ENCODE results near the gene ARHGAP21. TPM values are rescaled to one million over a fixed set of nuclear protein-coding genes. Genes with fewer than 3 reads are reported as not detected.

ARHGAP21 gene
- total RNA-seq, 2 donors from 2014 or later = 95.6 to 101 TPM

DNA sequence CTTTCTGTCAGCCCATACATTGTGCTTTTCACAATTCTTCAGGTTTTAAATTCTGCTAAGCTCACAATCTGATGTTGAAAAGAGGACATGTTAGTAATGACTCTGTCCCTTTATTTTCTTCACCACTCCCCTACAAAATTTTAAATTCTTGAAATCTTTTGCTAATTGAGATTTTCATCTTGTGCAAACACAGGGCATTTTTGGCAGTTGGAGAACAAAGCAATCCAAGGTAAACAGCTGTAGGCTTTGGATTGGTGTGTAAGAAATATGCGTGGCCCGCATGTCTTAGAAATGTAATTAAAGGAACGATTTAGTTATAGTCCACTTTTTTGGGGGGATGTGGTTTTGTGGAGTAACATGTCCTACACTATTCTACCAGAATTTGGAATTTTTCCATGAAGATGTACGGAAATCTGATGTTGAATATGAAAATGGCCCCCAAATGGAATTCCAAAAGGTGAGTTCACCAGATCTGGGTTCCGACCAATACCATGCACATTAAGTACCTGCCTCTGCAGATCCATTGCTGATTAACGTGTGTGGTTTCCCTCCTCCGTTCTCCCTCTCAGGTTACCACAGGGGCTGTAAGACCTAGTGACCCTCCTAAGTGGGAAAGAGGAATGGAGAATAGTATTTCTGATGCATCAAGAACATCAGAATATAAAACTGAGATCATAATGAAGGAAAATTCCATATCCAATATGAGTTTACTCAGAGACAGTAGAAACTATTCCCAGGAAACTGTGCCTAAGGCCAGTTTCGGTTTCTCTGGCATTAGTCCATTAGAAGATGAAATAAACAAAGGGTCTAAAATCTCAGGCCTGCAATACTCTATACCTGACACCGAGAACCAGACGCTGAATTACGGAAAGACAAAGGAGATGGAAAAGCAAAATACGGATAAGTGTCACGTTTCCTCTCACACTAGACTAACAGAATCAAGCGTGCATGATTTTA is 181.1 kb downstream of the ARHGAP21 start:
- DNase-seq (ENCODE audit: low spot score) = no peak
- Histone ChIP-seq H3K9me3 (no peaks in the 10 kb centered on the region), H3K27ac (no peak overlapping the region), H3K4me1 (ENCODE audit: control insufficient read depth in 1 of 2, low read depth in 2 of 2) (no peaks in the 10 kb centered on the region), H3K4me3 (no peak overlapping the region), H3K36me3 (no peaks in the 10 kb centered on the region), H3K27me3 (replicated peaks; ENCODE audit: insufficient read depth) (no peaks in the 10 kb centered on the region)
- ATAC-seq (ENCODE audit: insufficient number of reproducible peaks, low FRiP score, low read depth) = no peak
- TF ChIP-seq, protein P1, sequence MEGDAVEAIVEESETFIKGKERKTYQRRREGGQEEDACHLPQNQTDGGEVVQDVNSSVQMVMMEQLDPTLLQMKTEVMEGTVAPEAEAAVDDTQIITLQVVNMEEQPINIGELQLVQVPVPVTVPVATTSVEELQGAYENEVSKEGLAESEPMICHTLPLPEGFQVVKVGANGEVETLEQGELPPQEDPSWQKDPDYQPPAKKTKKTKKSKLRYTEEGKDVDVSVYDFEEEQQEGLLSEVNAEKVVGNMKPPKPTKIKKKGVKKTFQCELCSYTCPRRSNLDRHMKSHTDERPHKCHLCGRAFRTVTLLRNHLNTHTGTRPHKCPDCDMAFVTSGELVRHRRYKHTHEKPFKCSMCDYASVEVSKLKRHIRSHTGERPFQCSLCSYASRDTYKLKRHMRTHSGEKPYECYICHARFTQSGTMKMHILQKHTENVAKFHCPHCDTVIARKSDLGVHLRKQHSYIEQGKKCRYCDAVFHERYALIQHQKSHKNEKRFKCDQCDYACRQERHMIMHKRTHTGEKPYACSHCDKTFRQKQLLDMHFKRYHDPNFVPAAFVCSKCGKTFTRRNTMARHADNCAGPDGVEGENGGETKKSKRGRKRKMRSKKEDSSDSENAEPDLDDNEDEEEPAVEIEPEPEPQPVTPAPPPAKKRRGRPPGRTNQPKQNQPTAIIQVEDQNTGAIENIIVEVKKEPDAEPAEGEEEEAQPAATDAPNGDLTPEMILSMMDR (IDR thresholded peaks at IDR 0.05) = no peak

DNA sequence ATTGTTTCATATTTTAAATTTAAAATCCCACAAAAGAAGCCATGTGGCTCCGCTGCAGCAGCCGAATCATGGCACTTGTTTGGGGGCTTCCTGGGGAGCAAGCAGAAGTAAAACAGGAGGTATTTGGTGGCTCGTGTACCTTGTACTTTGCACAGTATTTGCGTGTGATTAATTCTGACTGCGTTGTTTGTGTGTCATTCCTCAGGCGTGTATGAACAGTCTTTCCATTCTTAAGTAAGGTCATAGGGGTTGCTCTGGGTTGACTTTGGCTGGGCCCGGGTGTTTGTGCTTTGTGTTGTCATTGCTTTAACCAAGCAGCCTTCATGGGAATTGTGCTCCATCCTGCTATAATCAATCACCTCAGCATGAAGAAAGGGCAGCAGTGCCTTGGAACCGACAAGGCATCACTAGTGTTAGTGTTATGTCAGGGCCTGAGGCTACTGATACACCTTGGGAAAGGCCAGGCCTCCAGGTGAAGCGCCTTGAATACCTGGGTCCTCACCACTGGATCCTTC is 182.4 kb downstream of the ARHGAP21 start:
- Histone ChIP-seq H3K9me3 (no peaks in the 10 kb centered on the region), H3K36me3 (no peaks in the 10 kb centered on the region), H3K27me3 (replicated peaks; ENCODE audit: insufficient read depth) (no peaks in the 10 kb centered on the region), H3K4me1 (ENCODE audit: control insufficient read depth in 1 of 2, low read depth in 2 of 2) (no peaks in the 10 kb centered on the region), H3K27ac (no peak overlapping the region), H3K4me3 (no peak overlapping the region)
- TF ChIP-seq, protein P1 (IDR thresholded peaks at IDR 0.05) = no peak
- ATAC-seq (ENCODE audit: insufficient number of reproducible peaks, low FRiP score, low read depth) (no peak), DNase-seq (ENCODE audit: low spot score) (no peak)

DNA sequence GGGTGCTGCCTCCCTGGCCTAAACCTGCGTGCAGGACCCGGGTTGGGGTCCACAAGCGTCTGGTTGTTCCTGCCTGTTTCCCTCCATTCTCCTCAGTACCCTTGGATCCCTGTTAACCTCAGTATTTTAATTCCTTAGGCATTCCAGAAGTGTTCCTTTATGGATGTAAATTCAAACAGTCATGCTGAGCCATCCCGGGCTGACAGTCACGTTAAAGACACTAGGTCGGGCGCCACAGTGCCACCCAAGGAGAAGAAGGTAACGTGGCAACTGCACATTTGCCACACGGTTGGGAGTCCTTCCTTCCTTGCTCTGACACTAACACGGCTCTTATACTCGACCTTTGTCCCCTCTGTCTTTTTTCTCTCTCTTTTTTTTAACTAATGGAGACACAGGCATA is 187.1 kb downstream of the ARHGAP21 start:
- no peaks in the 10 kb centered on the region for H3K27me3 ChIP-seq (replicated peaks; ENCODE audit: insufficient read depth)
- no peaks in the 10 kb centered on the region for H3K4me1 ChIP-seq (ENCODE audit: control insufficient read depth in 1 of 2, low read depth in 2 of 2)
- TF ChIP-seq, protein P1 (IDR thresholded peaks at IDR 0.05) = no peak
- peaks cover 12% of the 10 kb centered on the region for H3K36me3 ChIP-seq
- ATAC-seq (ENCODE audit: insufficient number of reproducible peaks, low FRiP score, low read depth) (no peak), DNase-seq (ENCODE audit: low spot score) (no peak)
- no peak overlapping the region for H3K4me3 ChIP-seq
- H3K9me3 ChIP-seq = no peaks in the 10 kb centered on the region
- H3K27ac ChIP-seq = no peak overlapping the region

DNA sequence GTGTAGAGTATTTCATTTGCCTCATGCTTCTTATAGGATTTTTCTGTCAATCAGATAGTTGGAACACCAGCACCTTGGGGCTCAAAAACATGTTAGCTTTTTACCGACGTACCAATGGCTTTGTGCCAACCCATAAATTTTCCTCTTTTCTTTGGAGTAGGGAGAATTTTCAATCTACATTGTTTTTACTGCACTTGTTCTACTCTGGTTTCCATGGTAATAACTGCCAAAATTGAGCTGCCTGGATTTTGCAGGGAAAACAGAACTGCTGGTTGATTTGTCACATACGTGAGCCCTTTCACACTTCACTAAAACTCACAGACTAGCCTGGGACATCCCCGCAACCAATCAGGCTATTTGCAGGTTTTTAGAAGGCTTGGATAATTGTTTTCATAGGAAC is 189.7 kb downstream of the ARHGAP21 start:
- no peaks in the 10 kb centered on the region for H3K9me3 ChIP-seq
- TF ChIP-seq, protein P1 (IDR thresholded peaks at IDR 0.05) = no peak
- H3K27me3 ChIP-seq (replicated peaks; ENCODE audit: insufficient read depth) = no peaks in the 10 kb centered on the region
- ATAC-seq (ENCODE audit: insufficient number of reproducible peaks, low FRiP score, low read depth) = no peak
- no peak overlapping the region for H3K4me3 ChIP-seq
- H3K4me1 ChIP-seq (ENCODE audit: control insufficient read depth in 1 of 2, low read depth in 2 of 2) = no peaks in the 10 kb centered on the region
- no peak for DNase-seq (ENCODE audit: low spot score)
- H3K27ac ChIP-seq = no peak overlapping the region
- H3K36me3 ChIP-seq = peaks cover 12% of the 10 kb centered on the region

Other genes with a start within 250 kb of the ARHGAP21 start
- 1 to 10 TPM; 6.2 to 7.3 TPM for gene PRTFDC1, start 228.7 kb upstream of the ARHGAP21 start, total RNA-seq